NOMO-1 treated with DMSO at 0.1 percent for 48 hours (cell line): Measurements from ENCODE around the gene SYNDIG1.

Experiments
- DNase-seq: peaks from one replicate; lab custom pipeline; 2025; ENCODE audit not compliant: unreplicated experiment; lab: John Stamatoyannopoulos, UW

The SYNDIG1 gene

DNA sequence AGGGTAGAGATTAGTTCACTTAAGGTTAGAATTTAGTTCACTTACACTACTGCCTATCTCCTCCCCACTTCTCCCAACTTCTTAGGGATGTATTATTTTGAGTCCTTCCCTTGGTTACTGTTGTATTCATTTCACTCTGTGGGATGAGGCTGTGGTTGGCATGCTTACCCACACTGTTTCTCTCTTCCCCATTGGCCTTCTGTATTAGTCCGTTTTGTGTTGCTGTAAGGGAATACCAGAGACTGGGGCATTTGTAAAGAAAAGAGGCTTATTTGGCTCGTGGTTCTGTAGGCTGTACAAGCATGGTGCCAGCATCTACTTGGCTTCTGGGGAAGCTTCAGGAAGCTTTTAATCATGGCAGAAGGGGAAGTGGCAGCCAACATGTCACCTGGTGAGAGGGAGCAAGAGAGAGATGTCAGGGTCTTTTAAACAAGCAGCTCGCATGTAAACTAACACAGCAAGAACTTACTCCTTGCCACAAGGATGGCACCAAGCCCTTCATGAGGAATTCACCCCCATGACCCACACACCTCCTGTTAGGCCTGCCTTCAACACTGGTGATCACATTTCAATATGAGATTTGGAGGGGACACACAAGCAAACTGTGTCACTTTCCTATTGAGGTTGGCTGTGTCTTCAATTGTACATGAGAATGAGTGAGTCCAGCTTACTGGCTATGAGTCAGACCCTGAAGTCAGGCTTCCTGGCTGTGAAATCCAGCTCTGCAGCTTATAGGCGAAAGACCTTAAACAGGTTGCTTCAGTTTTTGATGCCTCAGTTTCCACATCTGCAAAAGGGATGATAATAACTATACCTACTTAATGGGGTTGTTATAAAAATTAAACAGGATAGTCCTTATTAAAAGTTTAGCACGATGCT lies 53.3 kb downstream of the SYNDIG1 start:
- no peak for DNase-seq

DNA sequence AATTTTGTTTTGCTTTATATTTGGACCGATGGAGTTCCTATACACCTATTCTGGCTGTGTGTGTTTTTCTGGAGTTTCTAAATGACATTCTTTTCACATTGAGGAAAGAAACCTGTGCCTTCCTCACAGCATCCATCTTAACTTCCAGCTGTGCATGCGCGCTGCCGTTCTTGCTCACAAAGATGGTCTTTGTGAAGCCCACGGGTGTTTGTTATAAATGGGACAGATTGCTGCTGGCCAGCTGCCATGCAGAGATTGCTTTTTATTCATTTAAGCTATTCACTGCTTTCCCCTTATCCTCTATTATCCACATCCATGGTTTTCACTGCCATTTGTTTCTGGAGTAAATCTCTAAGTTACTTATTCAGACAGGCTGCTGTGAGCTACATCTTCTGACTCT lies 54.2 kb downstream of the SYNDIG1 start:
- no peak for DNase-seq

DNA sequence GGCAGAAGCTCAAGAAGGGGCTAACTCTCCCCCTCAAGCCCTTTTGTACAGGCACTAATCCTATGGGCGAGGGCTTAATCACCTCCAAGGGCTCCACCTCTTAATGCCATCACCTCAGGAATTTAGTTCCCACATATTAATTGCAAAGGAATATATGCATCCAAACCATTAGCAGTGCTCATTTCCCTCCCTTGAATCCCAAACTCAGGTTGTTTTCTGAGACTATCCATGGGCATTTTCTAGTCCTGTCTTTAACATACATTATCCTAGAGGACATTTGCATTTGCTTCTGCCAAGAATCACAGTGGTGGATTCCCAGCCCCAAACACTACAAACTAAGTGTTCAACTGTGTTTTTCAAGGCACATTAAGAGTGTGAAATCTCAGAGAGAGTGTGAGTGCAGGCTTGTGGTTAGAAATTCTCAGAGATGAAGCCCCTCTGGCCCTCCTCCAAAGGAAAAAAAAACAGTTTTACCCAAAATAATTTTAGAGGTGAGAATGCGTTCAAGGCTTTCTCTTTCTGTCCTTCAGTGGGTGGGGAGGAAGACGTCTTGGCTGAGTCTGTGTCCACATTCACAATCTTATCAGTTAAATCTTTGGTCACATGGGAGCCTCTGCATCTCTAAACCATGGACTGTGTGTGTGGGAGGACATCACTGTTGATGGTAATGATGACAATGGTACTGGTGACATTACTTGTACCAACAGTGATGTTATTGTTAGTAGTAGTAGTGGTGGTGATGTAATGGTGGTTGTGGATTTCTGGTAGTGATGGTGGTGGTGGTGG lies 59.3 kb downstream of the SYNDIG1 start:
- no peak for DNase-seq

DNA sequence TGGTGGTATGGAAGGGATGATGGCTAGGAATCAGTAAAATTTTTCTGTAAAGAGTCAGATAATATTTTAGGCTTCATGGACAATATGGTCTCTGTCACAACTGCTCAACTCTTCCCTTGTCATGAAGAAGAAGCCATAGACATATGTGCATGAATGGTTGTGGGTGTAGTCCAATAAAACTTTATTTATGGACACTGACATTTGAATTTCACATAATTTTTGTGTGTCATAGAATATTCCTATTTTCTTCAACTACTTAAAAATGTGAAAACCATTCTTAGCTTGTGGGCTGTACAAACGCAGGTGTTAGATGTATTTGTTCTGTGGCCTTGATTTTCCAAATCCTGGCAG lies 59.9 kb downstream of the SYNDIG1 start:
- no peak for DNase-seq

DNA sequence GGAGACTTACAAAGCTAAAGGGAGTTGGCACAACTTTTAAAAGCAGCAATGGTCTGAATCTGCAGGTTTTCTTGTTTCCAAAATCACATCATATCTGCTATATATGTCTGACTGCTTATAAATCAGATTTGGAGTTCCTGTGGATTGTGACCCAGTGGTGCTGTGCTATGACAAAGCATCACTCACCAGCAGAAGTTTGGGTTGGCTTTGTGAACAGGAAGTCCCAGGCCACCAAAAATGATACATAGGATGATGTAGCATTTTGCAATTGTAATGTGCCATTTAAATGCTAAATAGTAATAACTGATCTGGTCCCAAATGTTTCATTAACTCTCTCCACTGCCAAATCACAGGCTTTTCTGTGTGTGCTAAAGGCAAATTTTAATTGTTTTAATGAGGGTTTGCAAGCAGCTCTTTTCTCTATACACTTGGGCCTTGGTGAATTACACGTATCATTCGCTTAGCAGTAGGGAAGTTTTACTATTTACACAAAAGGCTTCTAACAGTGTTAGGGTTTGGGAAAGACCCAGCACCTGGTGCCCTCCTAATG lies 60.8 kb downstream of the SYNDIG1 start:
- DNase-seq = no peak

DNA sequence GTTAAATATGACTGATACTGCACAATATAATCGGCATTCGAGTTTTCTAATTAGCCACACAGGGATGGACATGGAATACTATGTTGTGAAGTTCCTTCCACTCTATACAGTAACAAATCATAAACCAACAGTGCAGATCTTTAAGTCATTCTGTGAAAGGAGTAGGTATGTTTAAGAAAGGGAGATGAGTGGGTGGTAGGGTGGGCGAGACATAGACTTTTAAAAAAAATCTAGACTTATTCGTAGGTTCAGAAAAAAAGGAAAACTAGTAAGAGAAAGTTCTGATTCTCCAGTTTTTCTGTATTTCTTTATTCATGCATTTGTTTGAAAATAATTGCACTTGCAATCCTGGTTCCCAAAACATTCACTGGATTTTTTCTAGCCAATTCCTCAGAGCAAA lies 61.8 kb downstream of the SYNDIG1 start:
- no peak for DNase-seq

DNA sequence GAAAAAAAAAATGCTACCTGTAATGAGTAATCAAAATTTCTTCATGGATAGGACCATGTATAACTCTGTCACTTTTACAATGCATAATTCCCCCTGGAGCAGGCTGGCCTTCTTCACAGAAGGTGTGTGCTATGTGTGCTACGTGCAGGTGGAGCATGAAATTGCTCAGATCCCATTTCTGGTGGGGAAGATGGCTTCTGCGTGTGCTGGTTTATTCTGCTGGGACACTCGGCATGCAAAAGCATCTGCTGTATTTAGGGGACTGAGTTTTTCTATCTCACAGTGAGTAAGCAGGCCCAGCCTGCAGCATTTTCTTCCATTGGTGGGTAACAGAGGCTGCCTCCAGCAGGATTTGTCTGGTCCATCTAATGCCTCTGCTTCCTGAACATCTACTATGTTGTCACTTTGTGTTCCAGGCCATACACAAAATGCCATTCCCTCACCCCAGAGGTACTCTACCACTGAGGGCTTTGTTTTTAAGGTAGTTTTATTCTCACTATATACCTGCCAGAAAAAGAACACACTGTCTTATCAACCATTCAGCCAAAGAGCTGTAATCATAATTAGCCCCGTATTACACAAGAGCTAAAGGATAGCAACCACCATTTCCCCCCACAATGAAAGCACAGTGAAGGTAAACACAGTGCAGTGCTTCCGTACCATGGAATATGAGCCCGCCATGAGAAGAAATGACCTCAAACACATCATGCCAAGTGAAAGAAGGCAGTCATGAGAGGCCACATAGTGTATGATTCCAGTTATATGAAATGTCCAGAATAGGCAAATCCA lies 62.4 kb downstream of the SYNDIG1 start:
- no peak for DNase-seq

DNA sequence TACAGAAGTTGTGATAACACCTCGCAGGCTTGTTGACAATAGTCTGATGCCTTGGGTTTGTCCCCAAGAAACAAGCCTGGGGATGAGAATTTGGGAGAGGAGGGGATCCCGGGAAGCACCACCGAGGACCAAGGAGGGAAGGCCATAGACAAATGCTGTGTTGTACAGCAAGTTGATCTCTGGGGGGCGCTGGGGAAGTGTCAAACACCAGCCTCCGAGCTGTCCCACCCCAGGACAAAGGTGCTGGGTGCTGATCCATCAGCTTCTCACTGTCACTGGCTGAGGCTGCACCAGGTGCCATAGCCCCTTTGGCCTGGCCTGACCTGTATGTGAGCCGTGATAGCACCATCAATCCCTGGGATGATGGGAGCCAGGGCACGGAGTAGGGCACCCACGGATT lies 64.0 kb downstream of the SYNDIG1 start:
- no peak for DNase-seq

DNA sequence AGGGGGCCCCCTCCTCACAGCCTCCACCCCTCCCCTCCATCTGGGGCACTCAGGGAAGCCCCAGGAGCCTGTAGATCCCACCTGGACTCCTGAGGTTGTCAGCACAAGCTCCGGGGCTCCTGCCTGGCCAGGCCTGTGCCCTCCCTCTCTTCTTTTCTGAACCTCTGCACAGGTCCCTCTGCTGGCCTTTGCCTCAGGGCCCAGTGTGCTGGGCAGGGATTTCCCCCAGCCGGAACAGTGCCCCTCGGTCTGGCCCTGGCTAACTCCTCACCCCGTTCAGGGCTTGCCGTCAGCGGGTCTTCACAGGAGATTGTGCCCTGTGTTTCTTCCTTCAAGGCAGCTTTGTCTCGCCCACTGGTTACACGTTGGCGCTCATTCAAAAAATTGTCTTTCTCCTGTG lies 64.9 kb downstream of the SYNDIG1 start:
- DNase-seq = no peak

DNA sequence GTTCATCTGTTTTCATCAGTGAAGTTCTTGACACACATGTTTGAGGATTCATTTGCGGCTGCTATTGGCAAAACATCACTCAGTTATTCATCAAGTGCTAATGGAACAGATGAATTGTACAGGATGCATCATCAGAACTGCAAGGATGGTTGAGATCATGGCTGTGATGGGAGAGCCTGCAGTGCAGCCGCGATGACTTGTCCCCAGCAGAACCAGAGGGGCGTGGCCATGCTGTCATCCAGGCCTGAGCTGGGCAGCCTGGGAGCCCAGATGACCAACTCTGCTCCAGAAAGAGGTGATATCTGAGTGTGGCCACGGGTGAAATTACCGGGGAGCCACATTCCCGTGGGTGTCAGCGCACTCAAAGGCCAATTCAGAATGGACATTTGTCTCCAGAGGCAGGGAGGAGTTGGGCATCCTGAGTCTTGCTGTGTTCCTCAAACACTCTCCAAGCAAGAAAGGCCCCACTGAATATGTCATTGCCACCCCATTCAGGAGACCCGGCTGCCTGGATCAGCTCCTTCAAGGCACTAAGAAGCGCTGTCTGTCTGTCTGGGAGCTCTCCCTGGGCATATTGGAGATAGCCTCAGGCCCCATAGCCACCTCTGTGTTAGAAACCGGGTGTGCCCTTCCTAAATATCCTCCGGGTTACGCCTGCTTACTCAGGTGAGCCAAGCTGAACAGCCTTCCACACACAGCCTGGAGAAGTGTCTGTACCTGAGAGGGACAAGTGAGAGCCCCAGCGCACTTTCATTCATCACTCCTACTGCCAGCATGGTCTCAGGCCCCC lies 66.7 kb downstream of the SYNDIG1 start:
- no peak for DNase-seq

DNA sequence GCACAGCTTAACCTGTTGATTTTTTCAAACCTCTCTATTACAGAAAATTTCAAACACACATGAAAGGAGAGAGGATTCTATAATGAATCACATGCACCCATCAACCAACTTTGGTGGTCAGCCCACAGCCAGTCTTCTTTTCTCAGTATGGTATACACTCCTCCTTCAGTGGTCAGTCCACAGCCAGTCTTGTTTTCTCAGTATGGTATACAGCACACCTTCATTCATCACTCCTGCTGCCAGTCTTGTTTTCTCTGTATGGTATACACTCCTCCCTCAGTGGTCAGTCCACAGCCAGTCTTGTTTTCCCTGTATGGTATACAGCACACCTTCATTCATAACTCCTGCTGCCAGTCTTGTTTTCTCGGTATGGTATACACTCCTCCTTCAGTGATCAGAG lies 67.8 kb downstream of the SYNDIG1 start:
- DNase-seq = no peak

DNA sequence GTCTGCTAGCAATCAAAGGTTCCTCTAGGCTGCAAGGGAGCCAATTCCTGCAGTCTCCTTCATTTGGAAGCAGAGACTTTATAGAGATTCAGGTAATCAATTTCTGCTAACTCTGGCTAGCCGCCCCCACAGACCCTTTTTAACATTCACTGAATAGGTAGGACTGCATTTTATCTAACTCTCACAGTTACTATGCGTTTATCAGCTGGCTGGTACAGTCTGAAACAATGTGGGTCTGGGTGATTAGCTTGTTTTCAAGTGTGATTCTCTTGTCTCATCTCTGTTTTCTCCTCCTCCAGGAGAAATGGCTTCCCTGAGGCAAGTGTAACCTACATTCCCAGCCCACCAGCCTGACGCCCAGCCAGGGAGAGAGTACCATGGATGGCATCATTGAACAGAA lies 73.3 kb downstream of the SYNDIG1 start:
- DNase-seq = no peak

DNA sequence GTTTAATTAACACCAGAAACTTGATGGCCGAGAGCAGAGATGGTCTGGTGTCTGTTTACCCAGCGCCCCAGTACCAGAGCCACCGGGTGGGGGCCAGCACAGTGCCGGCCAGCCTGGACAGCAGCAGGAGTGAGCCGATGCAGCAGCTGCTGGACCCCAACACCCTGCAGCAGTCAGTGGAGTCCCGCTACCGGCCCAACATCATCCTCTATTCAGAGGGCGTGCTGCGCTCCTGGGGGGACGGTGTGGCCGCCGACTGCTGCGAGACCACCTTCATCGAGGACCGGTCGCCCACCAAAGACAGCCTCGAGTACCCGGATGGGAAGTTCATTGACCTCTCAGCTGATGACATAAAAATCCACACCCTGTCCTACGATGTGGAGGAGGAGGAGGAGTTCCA lies 73.7 kb downstream of the SYNDIG1 start:
- DNase-seq = no peak

DNA sequence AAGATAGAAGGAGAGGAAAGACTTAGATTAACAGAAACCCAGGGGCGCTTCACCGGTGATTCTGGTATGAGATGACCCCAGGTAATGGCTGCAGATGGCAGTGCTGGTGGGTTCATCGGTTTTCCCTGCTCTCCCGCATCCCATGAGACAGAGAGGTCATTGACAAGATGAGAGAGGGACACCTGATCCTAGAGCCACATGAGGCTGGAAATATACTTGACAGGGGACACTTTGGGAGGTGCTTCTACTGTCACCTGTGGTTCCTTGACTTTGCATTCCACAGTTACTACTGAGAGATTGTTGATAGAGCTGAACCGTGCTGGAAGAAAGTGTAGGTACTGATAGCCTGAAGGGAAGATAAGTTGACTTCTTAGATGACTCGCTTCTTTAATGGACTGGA lies 74.3 kb downstream of the SYNDIG1 start:
- DNase-seq = no peak

DNA sequence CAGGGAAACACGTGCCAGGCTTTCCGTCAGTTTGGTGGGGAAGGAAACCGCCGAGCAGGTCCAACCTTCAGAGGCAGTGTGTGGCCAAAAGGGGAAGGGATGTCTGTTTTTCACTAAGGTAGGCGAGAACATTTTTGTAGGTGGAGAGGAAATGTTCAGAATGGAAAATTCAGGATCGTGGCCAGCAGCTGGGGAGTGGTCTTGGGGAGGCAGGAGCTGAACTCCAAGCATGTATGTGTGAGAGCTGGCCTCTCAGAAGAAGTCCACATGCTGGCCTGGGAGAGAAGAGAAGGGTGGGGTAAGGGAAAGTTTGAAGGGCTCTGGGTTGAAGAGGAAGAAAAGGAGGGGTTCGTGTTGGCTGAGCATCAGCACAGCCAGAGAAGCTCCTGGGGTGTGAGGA lies 74.9 kb downstream of the SYNDIG1 start:
- DNase-seq = no peak

DNA sequence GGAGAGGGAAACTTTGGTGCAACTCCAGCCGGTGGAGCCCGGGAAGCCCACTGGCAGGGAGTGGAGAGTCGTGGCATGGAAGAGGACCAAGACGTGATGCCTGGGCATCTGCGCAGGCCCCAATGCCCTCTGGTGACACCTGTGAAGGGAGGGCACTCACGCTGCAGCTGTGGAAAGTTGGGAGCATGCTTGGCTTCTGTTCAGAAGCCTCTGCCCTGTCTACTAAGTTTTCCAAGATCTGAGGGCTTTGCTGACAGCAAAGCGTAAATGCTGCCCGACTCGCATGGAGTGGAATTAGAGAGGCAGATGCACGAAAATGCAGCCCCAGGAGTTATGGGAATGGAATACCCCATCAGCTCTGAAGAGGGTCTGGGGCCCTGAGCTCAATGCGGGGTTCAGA lies 75.7 kb downstream of the SYNDIG1 start:
- no peak for DNase-seq

DNA sequence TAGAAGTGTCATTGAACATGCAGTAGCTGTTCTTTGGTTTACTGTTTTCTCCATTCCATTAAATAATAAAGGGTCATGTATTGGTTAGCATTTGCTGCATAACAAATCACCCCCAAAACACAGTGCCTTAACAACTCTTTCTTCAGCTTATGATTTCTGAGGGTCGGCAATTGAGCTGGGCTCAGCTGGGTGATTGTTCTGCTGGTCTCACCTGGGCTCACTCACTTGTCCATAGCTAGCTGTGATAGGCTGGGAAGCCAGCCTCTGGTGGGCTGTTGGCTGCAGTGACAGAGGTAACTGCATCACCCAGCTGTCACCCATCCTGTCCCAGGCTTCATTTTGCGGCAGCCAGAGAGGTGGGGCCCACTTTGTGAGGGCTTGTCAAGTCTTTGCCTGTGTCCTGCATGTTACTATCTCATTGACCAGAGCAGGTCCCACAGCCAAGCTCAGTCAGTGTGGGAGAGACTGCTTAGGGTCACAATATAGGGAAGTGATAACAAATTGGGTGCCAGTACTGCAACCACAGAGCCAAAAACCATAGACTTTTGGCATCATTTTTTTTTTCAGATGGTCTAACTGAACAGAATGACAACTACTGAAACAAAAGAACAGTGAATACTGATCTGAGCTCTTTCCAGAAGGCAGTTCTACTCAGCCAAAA lies 76.9 kb downstream of the SYNDIG1 start:
- DNase-seq = no peak

DNA sequence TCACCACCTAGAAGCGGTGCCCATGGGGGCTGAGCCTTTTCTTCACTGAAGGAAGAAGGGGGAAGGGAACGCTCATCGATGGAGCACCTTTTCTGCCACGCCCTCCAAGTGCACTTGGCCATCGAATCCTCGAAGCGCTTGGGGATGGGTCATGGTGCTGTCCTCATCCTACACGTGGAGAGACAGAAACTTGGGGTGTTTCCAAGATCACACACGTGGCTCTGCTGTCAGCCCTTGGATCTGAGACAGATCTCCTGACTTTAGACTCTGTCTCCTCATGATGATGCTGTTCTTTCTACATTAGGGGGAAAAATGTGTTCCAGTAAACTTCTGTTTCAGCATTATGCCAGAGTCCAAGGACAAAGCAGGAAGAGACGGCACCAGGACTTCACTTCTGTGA lies 78.5 kb downstream of the SYNDIG1 start:
- no peak for DNase-seq

DNA sequence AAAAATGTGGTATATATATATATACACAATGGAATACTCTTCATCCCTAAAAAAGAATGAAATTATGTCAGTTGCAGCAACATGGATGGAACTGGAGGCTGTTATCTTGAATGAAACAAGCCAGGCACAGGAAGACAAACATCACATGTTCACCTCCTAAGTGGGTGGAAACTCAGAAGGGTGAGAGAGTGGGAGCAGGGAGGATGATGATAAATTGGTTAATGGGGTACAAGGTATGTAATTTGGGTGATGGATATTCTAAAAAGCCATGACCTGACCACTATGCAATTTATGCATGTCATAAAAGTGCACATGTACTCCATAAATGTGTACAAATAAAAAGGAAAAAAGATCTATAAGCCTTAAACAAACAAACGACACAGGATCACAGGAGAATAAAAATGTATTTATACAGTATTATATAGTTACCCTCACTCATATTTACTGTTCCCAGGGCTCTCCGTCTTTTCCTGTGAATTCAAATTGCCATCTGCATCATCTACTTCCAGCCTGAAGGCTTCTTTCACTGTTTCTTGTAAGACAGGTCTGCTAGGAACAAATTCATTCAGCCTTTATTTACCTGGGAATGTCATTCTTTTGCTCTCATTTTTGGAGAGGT lies 89.8 kb downstream of the SYNDIG1 start:
- DNase-seq = no peak
